ENCODE data around the gene LRP3.

LRP3 gene

GRCh38 chr19:33255781-33256180 lies 61.7 kb downstream of the LRP3 start:
- no peak for DNase-seq (ENCODE audit: low spot score)

- no peak for DNase-seq (ENCODE audit: low spot score)
Observed at GRCh38 chr19:33256261-33256660, 62.1 kb downstream of the LRP3 start.

- DNase-seq (ENCODE audit: low spot score), result no peak
Observed at GRCh38 chr19:33257828-33258227, 63.7 kb downstream of the LRP3 start.

Measured in iPS-NIHi11 (cell line).